Frontal cortex (tissue), 4 donors: Measurements from ENCODE around the gene MORF4L1. TPM values are rescaled to one million over a fixed set of nuclear protein-coding genes. Genes with fewer than 3 reads are reported as not detected.
"Not testable (repeated sequence)": the region's sequence is repeated elsewhere in the genome, so short reads cannot be mapped to it uniquely, and the experiment has no call there.

ENCODE experiments used
- DNase-seq, 2 donors: peaks; one replicate each; pipeline ENCODE4 v3.0.0; 2012; ENCODE audit warnings: low spot score in 2 of 2
- FAIRE-seq: peaks from 2 replicates; lab custom pipeline; 2012; peaks lifted over from hg19 to GRCh38; lab: Jason Lieb, UNC
- total RNA-seq: library from RNA; depleted of rRNA; stranded (reverse); fragments of >200 nt; gene quantifications from one replicate; pipeline ENCODE4 v1.2.3, GENCODE V29; 2014
- donor health status: control.
- donor health status: control.
- donor health status: control.

MORF4L1 gene
- total RNA-seq, 1 donor from 2014 or later, result 1,097 TPM

DNA sequence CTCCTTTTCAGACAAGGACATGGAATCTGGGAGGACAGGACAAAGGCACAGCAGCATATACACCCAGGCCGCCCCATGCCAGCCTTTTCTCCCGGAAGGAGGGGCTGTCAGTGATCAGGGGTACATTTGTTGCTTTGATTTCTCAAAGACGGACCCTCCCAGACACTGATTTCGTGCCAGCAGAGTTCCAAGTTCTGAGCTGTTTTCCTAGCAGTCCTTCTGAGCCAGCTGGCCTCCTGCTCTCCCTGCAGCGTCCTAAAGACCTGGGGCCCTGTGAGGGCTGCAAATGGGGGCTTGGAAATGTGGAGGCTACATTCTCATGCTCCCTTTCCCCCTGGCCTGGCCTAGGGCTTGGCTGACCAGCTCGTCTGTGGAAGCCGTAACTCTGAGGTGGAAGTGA, 49.8 kb downstream of the MORF4L1 start:
- no peak for FAIRE-seq
- DNase-seq, result no peak

DNA sequence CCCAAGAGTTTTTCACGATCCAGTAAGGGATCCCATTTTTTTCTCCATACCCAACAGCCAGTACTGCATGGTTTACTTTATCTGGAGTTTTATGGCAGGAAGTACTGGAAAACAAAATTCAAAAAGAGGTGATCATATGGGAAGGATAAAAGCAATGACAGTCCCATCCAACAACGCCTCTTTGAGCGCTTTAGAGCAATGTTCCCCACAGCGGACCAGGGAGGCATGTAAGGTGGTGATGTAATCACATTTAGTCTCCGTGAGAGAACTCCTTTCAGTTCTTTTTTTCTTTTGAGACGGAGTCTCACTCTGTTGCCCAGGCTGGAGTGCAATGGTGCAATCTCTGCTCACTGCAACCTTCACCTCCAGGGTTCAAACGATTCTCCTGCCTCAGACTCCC, 50.3 kb downstream of the MORF4L1 start:
- DNase-seq (no peak), FAIRE-seq (no peak)

DNA sequence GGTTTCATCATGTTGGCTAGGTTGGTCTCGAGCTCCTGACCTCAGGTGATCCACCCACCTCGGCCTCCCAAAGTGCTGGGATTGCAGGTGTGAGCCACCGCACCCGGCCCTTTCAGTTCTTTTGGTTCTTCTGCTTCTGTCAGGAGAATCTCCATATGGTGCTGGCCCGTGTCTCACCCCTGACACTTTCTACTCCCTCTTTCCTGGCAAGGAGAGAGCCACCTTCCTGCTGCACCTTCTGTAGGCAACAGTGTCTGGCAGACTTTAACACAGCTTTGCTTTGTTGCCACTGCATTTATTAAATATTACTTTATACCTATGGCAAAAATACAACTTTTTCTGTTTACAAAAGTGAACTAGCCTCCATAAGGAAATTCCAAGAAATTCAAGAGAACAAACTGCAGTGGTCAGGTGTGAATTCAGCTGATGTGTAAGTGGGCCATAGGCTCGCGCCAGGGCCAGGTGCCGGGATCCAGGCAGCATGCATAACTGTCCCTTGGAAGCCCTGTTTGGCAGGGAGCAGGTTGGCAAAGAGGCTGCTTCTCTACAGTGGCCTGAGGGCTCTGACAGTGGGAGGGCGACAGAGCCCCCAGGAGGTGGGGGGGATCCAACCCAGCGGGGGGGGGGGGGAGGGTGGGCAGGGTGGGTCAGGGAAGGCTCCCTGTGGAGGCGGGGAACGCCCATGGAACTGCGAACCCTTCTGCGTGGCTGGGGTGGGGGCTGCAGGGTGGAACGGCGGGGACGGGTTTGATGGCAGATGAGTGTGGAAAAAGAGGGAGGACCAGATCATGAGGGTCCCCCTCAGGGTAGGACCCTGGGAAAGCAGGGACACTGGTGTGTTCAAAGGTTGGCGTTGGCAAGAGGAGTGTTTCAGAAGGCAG, 51.0 kb downstream of the MORF4L1 start:
- no peak for FAIRE-seq
- no peak for DNase-seq

DNA sequence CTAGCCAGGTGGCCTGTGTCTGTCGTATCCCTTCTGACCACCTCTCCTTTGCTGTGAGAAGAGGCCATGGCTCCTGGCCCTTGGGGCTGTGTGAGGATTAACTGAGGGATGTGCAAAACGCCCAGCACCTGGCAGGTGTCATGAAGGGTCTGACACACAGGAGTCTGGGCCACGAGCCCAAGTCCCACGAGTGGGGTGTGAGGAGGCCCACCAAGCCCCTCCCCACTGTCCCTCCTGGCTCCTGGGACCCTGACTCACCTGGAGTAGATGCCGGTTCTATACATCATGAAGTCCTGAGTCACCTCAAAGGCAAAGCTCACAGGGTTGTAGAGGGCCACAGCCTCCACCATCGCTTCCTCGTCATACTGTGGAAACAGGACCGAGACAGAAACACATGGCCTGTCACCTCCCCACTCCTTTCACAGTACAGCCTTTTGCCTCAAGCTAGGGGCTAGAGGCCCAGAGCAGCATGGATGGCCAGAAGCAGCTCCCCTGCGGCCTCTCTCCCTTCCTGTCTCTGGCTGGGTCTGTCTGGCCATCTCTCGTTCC, 52.5 kb downstream of the MORF4L1 start:
- FAIRE-seq, result no peak

DNA sequence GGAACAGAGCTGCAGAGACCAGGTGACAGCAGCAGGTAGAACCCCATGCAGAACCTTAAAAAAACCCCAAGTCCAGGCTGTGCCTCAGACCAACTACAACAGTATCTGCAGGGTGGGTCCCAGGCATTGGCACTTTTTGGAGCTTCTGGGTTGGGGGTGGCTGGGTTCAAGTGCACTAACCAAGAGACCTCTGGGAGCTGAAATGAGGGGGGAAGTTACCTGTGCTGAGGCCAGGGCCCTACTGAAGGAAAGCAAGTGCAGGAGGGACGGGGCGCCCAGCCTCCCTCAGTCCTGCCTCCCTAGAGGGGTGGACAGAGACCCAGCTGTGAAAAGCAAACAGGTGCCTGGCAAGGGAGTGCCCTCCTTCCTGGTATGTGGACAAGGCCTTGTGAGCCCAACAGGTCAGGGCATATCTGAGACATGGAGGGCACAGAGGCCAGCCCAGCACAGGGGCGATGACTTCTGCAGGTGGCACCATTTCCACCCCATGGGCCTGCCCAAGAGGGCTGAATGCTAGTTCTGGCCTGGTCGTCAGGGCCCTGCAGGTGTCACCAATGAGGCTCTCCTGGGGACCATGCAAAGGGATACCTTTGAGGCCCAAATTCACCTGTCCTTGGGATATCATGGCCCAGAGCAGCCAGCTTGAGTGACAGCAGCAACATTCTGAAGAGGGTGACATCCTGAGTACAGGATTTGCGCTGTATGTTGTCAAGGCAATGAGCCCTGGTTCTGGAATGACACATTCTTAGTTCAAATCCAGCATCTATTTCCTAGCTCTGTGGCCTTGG, 53.5 kb downstream of the MORF4L1 start:
- DNase-seq, result no peak
- FAIRE-seq, result no peak

More for the DNA sequence above, 52.5 kb downstream of the MORF4L1 start:
- no peak for DNase-seq

DNA sequence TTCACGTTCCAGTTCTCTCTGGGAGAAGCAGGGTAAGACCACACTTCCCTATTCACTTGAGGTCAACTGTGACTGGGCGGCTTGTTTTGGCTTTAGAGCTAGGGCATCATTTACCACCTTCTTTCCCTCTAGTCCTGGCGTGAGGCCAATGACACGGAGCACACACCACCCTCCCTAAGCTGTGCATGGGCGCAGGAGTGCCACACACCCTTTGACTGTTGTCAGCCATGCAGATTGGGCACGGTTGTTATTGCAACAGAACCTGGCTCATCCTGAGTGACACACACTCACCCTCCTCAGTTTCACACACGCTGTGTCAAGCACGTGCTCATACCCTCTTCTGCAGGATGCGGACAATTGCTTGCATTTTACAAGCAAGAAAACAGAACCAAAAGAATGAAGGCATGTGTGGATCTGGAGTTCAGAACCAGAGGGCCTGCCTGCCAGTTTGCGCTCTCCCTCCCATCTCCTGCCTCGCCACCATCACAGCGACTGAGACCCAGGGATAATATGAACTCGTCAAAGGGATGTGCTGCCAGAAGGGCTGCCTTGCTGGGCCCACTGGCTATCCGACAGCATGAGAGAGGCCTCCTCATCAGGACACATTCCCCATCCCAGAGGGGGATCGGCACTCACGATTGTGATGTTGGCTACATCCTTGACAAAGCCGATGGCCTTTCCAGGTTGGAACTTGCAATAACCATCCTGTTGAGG, 54.5 kb downstream of the MORF4L1 start:
- no peak for FAIRE-seq
- DNase-seq, result no peak

DNA sequence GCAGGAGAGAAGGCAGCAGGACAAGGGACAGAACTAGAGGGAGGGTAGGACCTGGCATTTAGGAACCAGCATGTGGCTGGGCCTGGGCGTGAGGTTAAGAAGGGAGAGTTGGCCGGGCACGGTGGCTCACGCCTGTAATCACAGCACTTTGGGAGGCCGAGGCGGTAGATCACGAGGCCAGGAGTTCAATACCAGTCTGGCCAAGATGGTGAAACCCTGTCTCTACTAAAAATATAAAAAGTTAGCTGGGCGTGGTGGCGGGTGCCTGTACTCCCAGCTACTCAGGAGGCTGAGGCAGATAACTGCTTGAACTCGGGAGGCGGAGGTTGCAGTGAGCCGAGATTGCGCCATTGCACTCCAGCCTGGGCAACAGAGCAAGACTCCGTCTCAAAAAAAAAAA, 55.5 kb downstream of the MORF4L1 start:
- DNase-seq, result not testable (repeated sequence)

DNA sequence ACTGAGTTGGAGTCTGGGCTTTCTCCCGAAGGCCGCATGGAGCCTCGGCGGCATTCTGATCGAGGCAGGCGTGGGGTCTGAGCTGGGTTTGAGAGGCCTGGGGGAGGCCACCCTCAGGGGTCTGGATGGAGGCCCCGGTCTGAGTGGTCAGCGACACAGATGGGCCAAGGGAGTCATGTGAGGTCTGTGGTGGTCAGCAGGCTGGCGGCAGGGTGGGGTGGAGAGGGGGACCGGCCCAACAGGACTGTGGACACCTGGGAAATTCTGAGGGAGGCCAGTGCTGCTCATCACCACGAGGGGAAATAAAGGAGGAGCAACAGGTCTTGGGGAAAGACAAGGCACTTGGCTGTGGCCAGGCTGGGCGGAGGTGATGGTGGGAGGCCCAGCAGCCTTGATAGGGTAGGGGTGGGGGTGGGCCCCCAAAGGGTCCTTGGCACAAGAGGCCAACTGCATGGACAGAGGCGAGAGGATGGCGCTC, 56.0 kb downstream of the MORF4L1 start:
- no peak for FAIRE-seq

More for the DNA sequence above, 55.5 kb downstream of the MORF4L1 start:
- not testable (repeated sequence) for FAIRE-seq

DNA sequence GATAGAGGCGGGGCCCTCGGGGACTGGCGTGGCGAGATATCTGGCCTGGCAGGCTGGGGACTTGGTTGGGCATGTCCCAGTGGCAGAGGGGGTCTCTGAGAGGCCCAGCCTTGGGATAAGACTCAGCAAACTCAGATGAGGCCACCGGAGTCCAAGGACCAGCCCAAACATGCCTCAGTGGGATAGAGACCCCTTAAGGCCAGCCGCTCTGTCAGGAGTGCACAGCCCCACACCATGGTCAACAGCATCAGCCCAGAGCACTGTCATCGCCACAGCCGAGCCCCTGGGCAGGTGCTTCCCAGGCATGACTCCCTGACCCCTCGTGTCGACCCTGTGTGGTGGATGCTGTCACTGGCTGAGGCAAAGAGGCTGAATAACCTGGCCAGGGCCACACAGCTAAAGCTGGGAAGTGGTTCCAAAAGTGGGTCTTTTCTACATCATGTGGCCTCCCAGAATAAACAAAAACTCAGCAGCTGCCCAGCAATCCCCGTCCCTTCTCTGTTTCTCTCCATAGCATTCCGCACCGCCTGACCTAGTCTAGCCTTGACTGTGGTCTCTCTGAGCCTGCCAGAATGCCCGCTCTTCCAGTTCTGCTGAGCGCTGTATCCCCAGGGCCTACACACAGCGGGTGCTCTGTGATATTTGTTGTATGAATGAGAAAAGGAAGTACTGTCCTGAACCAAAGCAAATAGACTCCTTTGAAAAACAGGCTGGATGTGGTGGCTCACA, 57.0 kb downstream of the MORF4L1 start:
- DNase-seq, result no peak

More for the DNA sequence above, 56.0 kb downstream of the MORF4L1 start:
- DNase-seq, result no peak

DNA sequence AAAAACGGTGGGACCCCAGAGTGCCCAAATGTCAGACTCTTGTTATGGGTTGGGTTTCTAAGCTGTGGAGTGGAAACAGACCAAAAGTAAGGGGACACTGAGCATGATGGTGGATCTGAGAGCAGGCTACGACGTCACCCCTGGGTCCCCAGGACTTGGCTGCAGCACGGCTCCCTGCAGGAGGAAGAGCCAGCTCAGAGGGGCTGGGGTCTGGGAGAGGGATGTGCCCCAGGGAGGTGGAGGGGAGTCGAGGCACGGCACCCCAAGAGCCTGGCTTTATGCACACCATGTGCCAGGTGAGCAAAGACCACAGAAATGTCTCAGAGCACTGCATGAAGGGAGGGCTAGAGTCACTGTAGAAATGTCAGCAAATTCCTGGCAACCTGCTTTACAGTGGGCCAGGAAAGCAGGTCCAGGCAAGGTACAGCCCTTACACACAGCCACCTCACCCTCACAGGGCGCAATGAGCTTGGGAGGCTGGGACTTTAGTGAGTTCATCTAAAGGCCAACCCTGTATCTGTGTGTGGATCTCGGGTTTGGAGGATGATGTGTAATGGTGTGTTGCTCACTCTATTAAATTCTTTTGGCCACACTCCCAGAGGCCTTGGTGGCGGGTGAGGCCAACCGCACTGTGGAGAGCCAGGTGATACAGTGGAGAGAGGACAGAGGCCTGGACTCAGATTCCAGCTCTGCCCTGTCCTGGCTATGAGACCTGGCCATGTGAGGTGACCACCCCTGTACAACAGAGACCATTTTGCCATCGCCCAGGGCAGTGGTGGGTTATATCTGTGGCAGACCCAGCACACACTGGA, 58.1 kb downstream of the MORF4L1 start:
- no peak for FAIRE-seq
- DNase-seq, result no peak

More for the DNA sequence above, 57.0 kb downstream of the MORF4L1 start:
- FAIRE-seq, result no peak

DNA sequence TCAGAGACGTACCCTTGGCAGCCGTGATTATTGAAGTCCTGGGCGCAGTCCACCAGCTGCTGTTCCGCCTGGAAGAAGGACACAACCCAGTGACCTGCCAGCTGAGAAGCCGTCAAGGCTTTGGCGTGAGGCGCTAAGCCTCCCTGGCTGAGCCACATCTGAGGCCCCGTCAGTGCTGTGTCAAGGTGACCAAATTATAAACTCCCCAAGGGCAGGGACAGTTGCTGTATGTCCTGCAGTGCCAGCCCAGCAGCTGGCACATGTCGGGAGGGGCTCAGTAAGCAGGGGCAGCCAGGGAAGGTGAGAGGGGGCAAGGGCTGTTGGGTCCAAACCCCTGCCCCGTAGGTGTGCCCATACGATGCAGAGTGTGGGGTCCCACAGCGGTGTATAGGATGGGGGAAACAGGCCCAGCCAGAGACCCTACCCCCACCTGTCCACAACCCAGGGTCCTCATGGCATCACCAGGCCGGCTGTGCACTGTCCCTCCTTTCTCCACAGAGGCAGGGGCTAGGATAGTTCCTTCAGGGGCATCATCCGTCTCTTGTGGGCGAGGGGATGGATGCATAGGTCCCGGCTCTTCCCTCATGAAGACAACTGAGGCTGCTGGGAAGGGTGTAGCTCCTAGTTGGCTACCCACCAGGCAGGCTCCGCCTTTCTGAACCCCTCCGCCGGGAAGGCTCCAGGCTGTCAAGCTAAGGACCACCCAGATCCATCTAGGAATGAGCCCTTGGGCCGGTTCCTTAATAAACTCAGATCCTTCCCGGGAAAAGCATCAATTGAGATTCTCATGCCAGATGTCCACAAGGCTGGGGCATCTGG, 59.0 kb downstream of the MORF4L1 start:
- FAIRE-seq (no peak), DNase-seq (no peak)

DNA sequence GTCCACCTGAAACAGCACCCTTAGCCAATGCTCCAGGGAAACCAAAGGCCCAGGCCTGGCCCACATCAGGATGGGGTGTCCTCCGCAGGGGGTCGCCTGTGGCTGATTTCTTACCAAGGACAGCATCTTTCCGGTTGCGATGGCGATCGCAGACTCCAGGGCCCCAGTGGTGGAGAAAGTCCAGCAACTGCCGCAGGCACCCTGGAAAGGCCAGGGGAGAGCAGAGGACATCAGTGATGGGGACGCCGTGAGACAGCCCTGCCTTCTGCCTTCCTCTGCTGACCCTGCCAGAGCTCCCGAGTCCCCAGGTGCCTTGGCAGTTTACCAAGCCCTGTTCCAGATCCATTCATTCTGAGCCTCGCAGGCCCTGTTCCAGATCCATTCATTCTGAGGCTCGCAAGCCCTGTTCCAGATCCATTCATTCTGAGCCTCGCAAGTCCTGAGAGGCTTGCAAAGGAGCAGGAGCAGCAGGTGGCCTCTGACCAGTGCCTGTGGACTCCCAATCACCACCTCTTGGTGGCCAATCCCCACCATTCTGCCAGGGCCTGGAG, 59.6 kb downstream of the MORF4L1 start:
- FAIRE-seq (no peak), DNase-seq (no peak)

DNA sequence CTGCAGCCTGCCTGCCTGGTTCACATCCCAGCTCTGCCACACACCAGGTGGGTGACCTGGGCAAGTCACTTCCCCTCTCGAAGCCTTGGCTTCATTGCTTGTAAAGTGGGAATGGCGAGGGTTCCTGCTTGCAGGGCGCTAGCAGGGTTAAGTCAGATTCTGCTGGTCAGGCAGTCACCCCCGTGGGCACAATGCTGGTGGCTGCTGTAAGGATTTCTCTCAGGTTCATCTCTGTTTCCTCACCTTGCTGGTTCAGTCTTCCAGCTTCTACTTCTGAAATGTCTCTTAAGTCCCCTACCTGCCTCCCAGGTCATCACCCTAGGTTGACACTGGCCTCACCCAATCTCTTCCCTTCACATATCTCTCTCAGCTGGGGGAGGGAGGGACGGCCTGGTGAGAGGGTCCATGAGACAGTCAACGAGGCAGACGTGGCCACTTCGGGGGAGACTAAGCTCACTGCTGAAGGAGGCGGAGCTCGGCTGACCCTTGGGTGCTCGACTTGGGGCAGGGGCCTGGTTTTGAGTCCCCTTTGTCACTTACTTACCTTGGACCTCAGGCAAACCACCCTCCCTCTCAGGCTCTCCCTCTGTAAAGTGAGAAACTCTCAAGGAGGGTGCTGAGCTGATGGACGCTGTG, 60.6 kb downstream of the MORF4L1 start:
- DNase-seq (no peak), FAIRE-seq (no peak)

DNA sequence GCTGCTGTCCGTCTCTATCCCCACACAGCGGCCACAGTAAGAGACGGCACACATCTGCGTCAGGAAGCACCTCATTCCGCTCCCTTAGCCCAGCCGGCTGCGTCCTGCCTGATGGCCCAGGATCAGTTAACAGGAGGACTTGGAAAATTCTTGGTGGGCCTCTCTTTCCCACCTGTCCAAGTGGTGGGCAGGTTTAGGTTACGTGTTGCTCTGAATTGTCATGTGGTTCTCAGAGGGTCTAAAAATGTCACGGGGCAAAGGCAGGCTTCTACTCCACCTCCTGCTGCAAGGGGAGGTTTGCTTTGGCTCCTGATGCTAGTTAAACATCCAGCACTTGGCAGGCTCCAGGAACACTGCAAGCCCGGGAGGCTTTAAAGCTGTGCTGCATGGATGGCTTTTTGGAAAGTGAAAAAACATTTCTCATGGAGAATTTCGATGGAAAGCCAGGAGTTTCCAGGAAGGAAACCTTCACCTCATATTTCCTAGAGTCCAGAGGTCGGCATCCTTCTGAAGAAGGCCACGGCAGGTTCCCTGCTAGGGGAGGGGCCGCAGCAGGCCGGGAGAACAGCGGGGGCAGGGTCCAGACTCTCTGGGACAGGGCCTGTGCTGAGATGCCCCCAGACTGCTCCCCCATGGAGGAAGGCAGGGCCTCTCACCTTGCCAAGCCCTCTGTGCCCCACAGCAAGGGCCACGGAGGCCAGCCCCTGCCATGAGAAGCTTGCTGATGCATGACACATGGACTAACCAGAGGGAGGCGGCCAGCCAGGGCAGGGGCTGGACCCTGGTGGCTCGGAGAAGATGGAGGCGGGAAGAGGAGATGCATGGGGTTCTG, 61.3 kb downstream of the MORF4L1 start:
- no peak for FAIRE-seq
- DNase-seq, result no peak

DNA sequence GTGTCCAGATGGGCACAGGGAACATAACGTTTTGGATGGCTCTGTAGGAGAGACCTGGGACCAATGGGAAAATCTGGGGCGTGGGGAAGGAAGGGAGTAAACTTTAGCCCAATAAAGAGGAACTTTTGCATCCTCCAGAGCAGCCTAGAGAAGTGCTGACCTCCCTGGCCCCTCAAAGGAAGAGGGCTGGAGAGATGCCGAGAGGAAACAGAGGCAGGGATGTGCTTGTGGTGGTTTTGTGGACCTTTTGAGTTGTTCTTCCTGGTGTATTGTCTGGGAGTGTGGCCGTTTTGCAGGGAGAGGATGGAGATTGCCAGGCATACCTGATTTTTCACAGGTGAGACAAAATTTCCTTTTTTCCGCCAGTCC, 61.9 kb downstream of the MORF4L1 start:
- DNase-seq, result no peak
- FAIRE-seq, result no peak

DNA sequence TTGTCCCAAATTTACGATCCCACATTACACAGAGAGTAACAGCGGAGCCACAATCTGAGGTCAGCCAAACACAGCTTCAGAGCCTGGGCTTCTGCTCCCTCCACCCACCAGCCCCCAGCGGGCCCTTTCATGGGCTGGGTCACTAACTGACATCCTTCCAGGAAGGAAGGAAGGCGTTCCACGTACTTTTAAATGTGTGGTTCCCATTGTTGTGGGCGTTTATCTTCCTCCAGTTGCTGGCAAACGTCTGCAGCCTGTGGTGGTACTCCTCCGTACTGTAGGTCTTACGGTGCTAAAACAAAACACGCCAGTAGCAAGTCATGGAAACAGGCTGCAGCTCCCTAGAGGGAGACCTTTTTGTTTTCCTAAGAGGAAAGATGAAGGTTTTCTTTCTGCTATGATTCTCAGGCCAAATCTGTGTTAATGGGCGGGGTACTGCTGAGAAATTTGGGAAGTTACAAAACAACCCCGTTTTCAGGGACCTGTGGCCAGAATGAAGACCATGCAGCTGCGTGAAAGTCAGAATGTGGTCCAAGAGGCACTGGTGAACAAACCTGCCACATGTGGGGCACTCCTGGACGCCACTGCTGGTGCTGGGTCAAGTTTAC, 64.5 kb downstream of the MORF4L1 start:
- DNase-seq (no peak), FAIRE-seq (no peak)
